GM23338 (cell line): ENCODE data around the gene CPT1A. TPM values are rescaled to one million over a fixed set of nuclear protein-coding genes. Genes with fewer than 3 reads are reported as not detected.

ENCODE experiments used
- ATAC-seq: fragments of 200-7000 bp; cut with Tn5 transposase; 3 replicates; pipeline ENCODE4 v1.9.1; 2020
- DNase-seq: peaks from one replicate; pipeline ENCODE4 v3.0.0-alpha.2; 2015; ENCODE audit warnings: low spot score
- H2AFZ ChIP-seq: fragments of 200-600 bp; sonication (generic); 2 replicates; pipeline ENCODE4 v1.8.0; 2016; ENCODE audit warnings: antibody characterized with exemption, mild to moderate bottlenecking, moderate library complexity
- H3F3A ChIP-seq: fragments of 200-600 bp; sonication (generic); replicated peaks from 2 replicates; pipeline ENCODE4 v1.8.0; 2017; ENCODE audit warnings: antibody characterized with exemption, mixed run types, low read depth
- H3K27ac ChIP-seq: fragments of 200-600 bp; sonication (generic); 2 replicates; pipeline ENCODE4 v1.6.1; 2016; ENCODE audit warnings: low read depth
- H3K27me3 ChIP-seq: fragments of 200-600 bp; sonication (generic); 2 replicates; pipeline ENCODE4 v1.8.0; 2016; ENCODE audit warnings: mild to moderate bottlenecking, mixed run types, moderate library complexity; ENCODE audit not compliant: insufficient read depth
- H3K36me3 ChIP-seq: fragments of 200-600 bp; sonication (generic); 2 replicates; pipeline ENCODE4 v1.8.0; 2016; ENCODE audit warnings: mild to moderate bottlenecking; ENCODE audit not compliant: insufficient read depth
- H3K4me1 ChIP-seq: fragments of 200-600 bp; sonication (generic); 2 replicates; pipeline ENCODE4 v1.8.0; 2016; ENCODE audit warnings: mild to moderate bottlenecking, moderate library complexity; ENCODE audit not compliant: insufficient read depth
- H3K4me2 ChIP-seq: fragments of 200-600 bp; sonication (generic); 2 replicates; pipeline ENCODE4 v1.7.1; 2017; ENCODE audit warnings: mixed run types
- H3K4me3 ChIP-seq: fragments of 200-600 bp; sonication (generic); 2 replicates; pipeline ENCODE4 v1.6.1; 2016; ENCODE audit warnings: mixed run types
- H3K79me2 ChIP-seq: fragments of 200-600 bp; sonication (generic); replicated peaks from 2 replicates; pipeline ENCODE4 v1.8.0; 2017; ENCODE audit warnings: mild to moderate bottlenecking; ENCODE audit not compliant: insufficient read depth
- H3K9me2 ChIP-seq: fragments of 200-600 bp; sonication (generic); 2 replicates; pipeline ENCODE4 v1.8.0; 2017; ENCODE audit not compliant: insufficient read depth
- H4K20me1 ChIP-seq: fragments of 200-600 bp; sonication (generic); replicated peaks from 2 replicates; pipeline ENCODE4 v1.8.0; 2017; ENCODE audit warnings: mild to moderate bottlenecking; ENCODE audit not compliant: insufficient read depth
- H3K27ac Mint-ChIP-seq: 2 replicates; pipeline ENCODE4 v1.8.0; 2020; ENCODE audit warnings: inconsistent platforms, mild to moderate bottlenecking, moderate library complexity, mixed read lengths
- H3K27me3 Mint-ChIP-seq: 3 replicates; pipeline ENCODE4 v1.8.0; 2022; ENCODE audit warnings: low read depth, mild to moderate bottlenecking, moderate library complexity, mixed read lengths, inconsistent platforms; ENCODE audit not compliant: insufficient read depth, poor library complexity
- H3K36me3 Mint-ChIP-seq: 3 replicates; pipeline ENCODE4 v1.8.0; 2021; ENCODE audit warnings: low read depth, mild to moderate bottlenecking, inconsistent platforms, moderate library complexity, mixed read lengths
- H3K4me1 Mint-ChIP-seq: 3 replicates; pipeline ENCODE4 v1.8.0; 2020; ENCODE audit warnings: mild to moderate bottlenecking, inconsistent platforms, mixed read lengths
- H3K4me3 Mint-ChIP-seq: 3 replicates; pipeline ENCODE4 v1.8.0; 2021; ENCODE audit warnings: moderate library complexity, mild to moderate bottlenecking, inconsistent platforms, mixed read lengths
- H3K9me3 Mint-ChIP-seq: 3 replicates; pipeline ENCODE4 v1.8.0; 2020; ENCODE audit warnings: moderate library complexity, mild to moderate bottlenecking, inconsistent platforms, mixed read lengths
- CREB1 ChIP-seq: fragments of 250-450 bp; sonication (Bioruptor Pico); IDR thresholded peaks from 2 replicates; pipeline ENCODE4 v1.5.0; 2020; ENCODE audit warnings: low read depth, mild to moderate bottlenecking, moderate library complexity
- ETS1 ChIP-seq: IDR thresholded peaks from 2 replicates; pipeline ENCODE4 v1.6.1; 2016; ENCODE audit warnings: antibody characterized with exemption
- EZH2phosphoT487 ChIP-seq: fragments of 200-600 bp; sonication (generic); IDR thresholded peaks from one replicate; pipeline ENCODE4 v1.8.1; 2018; ENCODE audit warnings: antibody characterized with exemption; ENCODE audit not compliant: unreplicated experiment
- JUNB ChIP-seq: IDR thresholded peaks from one replicate; pipeline ENCODE4 v1.6.1; 2016; ENCODE audit warnings: antibody characterized with exemption; ENCODE audit not compliant: unreplicated experiment
- NANOG ChIP-seq: IDR thresholded peaks from 2 replicates; pipeline ENCODE4 v1.6.1; 2016; ENCODE audit warnings: antibody characterized with exemption, borderline replicate concordance
- REST ChIP-seq: IDR thresholded peaks from one replicate; pipeline ENCODE4 v1.6.1; 2018; ENCODE audit warnings: antibody characterized with exemption; ENCODE audit not compliant: unreplicated experiment
- STAT1 ChIP-seq: IDR thresholded peaks from one replicate; pipeline ENCODE4 v1.6.1; 2016; ENCODE audit warnings: antibody characterized with exemption; ENCODE audit not compliant: unreplicated experiment
- ZNF114 ChIP-seq: fragments of 250-450 bp; sonication (Bioruptor Pico); IDR thresholded peaks from 2 replicates; pipeline ENCODE4 v1.5.0; 2020; ENCODE audit warnings: mild to moderate bottlenecking, moderate library complexity
- ZNF331 ChIP-seq: fragments of 250-450 bp; sonication (Bioruptor Pico); IDR thresholded peaks from 2 replicates; pipeline ENCODE4 v1.5.0; 2020; ENCODE audit warnings: low read depth, mild to moderate bottlenecking, moderate library complexity
- polyA plus RNA-seq: library from polyadenylated mRNA; unstranded; fragments of >200 nt; fragmentation: Nextera tagmentation; extraction: Ambion mirVana; gene quantifications from 2 replicates; pipeline ENCODE4 v1.2.1, GENCODE V29; 2016
- total RNA-seq: library from RNA; depleted of rRNA; stranded (reverse); fragments of >200 nt; shearing (Covaris generic); gene quantifications from 2 replicates; pipeline ENCODE4 v1.2.3, GENCODE V29; 2014

The CPT1A gene
- total and polyA plus RNA-seq, 2 experiments from 2014 or later = 2.6 to 9.5 TPM

DNA sequence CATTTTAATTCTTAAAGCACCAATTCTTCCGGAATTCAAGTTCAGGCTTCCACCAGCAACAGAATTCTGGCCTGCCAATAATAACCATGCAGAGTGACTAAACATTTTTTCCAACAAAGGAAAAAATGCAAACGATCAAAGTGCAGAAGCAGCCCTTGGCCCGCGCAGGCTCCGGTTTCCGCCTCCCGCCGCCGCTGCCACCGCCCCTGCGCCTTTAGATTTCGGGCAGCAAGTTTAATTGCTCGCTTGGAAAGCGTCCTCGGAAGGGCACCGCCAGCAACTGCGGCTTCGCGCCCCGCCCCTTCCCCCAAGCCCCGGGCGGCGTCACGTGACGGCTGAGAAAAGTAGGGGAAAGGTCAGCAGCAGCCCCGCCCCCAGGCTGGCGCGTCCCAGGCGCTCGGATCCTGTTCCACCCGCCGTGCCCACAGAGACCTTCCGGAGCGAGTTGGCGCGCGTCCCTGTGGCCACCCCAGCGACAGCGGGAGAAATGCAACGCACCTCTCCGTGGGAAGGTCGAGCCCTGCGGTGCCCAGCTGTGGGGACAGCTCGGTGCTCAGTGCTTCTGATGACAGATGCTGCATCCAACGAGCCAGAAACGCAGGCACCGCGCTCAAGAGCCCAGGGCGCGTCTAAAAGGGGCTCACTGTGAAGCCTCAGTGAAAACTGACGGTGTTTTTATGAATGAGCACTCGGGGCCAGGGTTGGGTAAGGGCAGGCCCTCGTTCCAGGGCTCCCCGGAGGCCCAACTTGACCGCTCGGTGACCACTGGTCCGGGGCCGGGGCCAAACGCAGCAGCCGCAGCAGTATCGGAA lies 2.5 kb downstream of the CPT1A start:
- no peaks in the 10 kb centered on the region; the same call in 2 of the 3 replicates for H3K9me3 Mint-ChIP-seq
- Histone ChIP-seq H4K20me1 (0 out of 2 replicates have a peak, but pooled peaks cover 2% of the 10 kb centered on the region), H3K27me3 (peaks cover 44% of the 10 kb centered on the region), H3K27ac (peak overlapping the region; percentile 61), H3K36me3 (no peaks in the 10 kb centered on the region), H3K4me2 (peak overlapping the region; percentile 76), H3K79me2 (peaks cover 6% of the 10 kb centered on the region; the same call in 1 of the 2 replicates), H3K9me2 (no peaks in the 10 kb centered on the region), H3F3A (peaks cover 26% of the 10 kb centered on the region), H3K4me3 (peak overlapping the region; percentile 74), H3K4me1 (peaks cover 16% of the 10 kb centered on the region), H2AFZ (no peak overlapping the region; the same call in 1 of the 2 replicates)
- peak overlapping the region; percentile 74; the same call in 1 of the 2 replicates for H3K27ac Mint-ChIP-seq
- H3K4me1 Mint-ChIP-seq = peaks cover 27% of the 10 kb centered on the region
- peak; percentile 17; the same call in 1 of the 2 replicates for TF ChIP-seq CREB1 (CRISPR knock-in tag)
- TF ChIP-seq ZNF331 (CRISPR knock-in tag) = no peak
- peak; percentile 97 for DNase-seq
- no peaks in the 10 kb centered on the region for H3K36me3 Mint-ChIP-seq
- H3K4me3 Mint-ChIP-seq = peak overlapping the region; percentile 79
- peaks cover 43% of the 10 kb centered on the region for H3K27me3 Mint-ChIP-seq
- ATAC-seq = peak; percentile 41

DNA sequence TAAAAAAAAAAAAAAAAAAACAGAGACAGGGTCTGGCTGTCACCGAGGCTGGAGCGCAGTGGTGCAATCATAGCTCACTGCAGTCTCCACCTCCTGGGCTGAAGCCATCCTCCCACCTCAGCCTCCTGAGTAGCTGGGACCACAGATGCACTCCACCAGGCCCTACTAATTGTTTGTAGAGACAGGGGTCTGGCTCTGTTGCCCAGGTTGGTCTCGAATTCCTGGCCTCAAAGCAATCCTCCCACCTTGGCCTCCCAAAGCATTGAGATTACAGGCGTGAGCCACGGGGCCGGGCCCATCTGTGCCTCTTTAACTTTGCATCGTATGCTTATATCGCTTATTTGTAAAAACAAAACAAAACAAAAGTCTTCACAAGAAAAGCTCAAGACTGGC lies 3.1 kb downstream of the CPT1A start:
- ATAC-seq (no peak), DNase-seq (no peak)
- peak overlapping the region; percentile 74 for H3K4me3 ChIP-seq
- H3K36me3 Mint-ChIP-seq = no peaks in the 10 kb centered on the region
- H2AFZ ChIP-seq = no peak overlapping the region; the same call in 1 of the 2 replicates
- H3K4me1 ChIP-seq = peaks cover 14% of the 10 kb centered on the region
- H3K4me1 Mint-ChIP-seq = peaks cover 25% of the 10 kb centered on the region
- H3K79me2 ChIP-seq = peaks cover 8% of the 10 kb centered on the region; the same call in 1 of the 2 replicates
- peak overlapping the region; percentile 79 for H3K4me3 Mint-ChIP-seq
- H3K27me3 ChIP-seq = peaks cover 38% of the 10 kb centered on the region
- peaks cover 36% of the 10 kb centered on the region for H3K27me3 Mint-ChIP-seq
- H3K36me3 ChIP-seq = no peaks in the 10 kb centered on the region
- H3K27ac Mint-ChIP-seq = peak overlapping the region; percentile 74; the same call in 1 of the 2 replicates
- H3K9me2 ChIP-seq = no peaks in the 10 kb centered on the region
- 0 out of 2 replicates have a peak, but pooled peaks cover 2% of the 10 kb centered on the region for H4K20me1 ChIP-seq
- peak overlapping the region; percentile 61 for H3K27ac ChIP-seq
- H3K4me2 ChIP-seq = peak overlapping the region; percentile 76
- peaks cover 26% of the 10 kb centered on the region for H3F3A ChIP-seq
- no peaks in the 10 kb centered on the region; the same call in 2 of the 3 replicates for H3K9me3 Mint-ChIP-seq
- TF ChIP-seq NANOG = no peak
- TF ChIP-seq ETS1 = no peak
- no peak for TF ChIP-seq STAT1
- TF ChIP-seq REST = no peak
- no peak for TF ChIP-seq EZH2phosphoT487
- no peak for TF ChIP-seq ZNF114 (CRISPR knock-in tag)
- TF ChIP-seq JUNB = no peak
- TF ChIP-seq CREB1 (CRISPR knock-in tag) = no peak
- TF ChIP-seq ZNF331 (CRISPR knock-in tag) = no peak
